OCI-LY3 (cell line): Measurements from ENCODE around the gene INTS11.

Experiments used
- H2AFZ ChIP-seq: fragments of 200-600, 300-600 bp; shearing (Covaris generic); 2 replicates; pipeline ENCODE4 v1.6.0; 2014; ENCODE audit warnings: antibody characterized with exemption, low read depth, low read length
- H3K27ac ChIP-seq: fragments of 200-600, 300-600 bp; sonication (generic); 2 replicates; pipeline ENCODE4 v1.5.1; 2014; ENCODE audit warnings: mild to moderate bottlenecking, low read length, moderate library complexity, mixed read lengths
- H3K27me3 ChIP-seq: fragments of 200-600, 300-600 bp; sonication (generic); 2 replicates; pipeline ENCODE4 v1.6.1; 2014; ENCODE audit warnings: low read depth, low read length, mixed read lengths
- H3K36me3 ChIP-seq: fragments of 200-600, 300-600 bp; sonication (generic); replicated peaks from 2 replicates; pipeline ENCODE3; 2014; ENCODE audit warnings: low read depth, low read length, mixed read lengths
- H3K4me1 ChIP-seq: fragments of 300-600, 200-600 bp; sonication (generic); 2 replicates; pipeline ENCODE4 v1.6.1; 2014; ENCODE audit warnings: low read length, mixed read lengths
- H3K4me2 ChIP-seq: fragments of 200-600, 300-600 bp; sonication (generic); 2 replicates; pipeline ENCODE4 v1.6.1; 2014; ENCODE audit warnings: low read length, mixed read lengths
- H3K4me3 ChIP-seq: fragments of 300-600, 200-600 bp; sonication (generic); 2 replicates; pipeline ENCODE4 v1.5.1; 2014; ENCODE audit warnings: antibody characterized with exemption, mild to moderate bottlenecking, low read length, moderate library complexity
- H3K79me2 ChIP-seq: fragments of 300-600, 200-600 bp; shearing (Covaris generic); 2 replicates; pipeline ENCODE4 v1.6.1; 2014; ENCODE audit warnings: mild to moderate bottlenecking, low read length, mixed read lengths
- H3K9ac ChIP-seq: fragments of 300-600, 200-600 bp; shearing (Covaris generic); 2 replicates; pipeline ENCODE4 v1.6.0; 2014; ENCODE audit warnings: mild to moderate bottlenecking, low read length, moderate library complexity
- H3K9me3 ChIP-seq: fragments of 200-600, 300-600 bp; shearing (Covaris generic); 2 replicates; pipeline ENCODE4 v1.6.1; 2014; ENCODE audit warnings: low read length, mixed read lengths; ENCODE audit not compliant: insufficient read depth
- H4K20me1 ChIP-seq: fragments of 200-600, 300-600 bp; sonication (generic); 2 replicates; pipeline ENCODE4 v1.6.1; 2016; ENCODE audit warnings: low read length, mixed read lengths; ENCODE audit not compliant: insufficient read depth
- CTCF ChIP-seq: fragments of 200-600, 300-600 bp; sonication (generic); IDR thresholded peaks from 2 replicates; pipeline ENCODE4 v1.5.1; 2014; ENCODE audit warnings: antibody characterized with exemption, low read length, low read depth
- EZH2phosphoT487 ChIP-seq: fragments of 200-600 bp; shearing (Covaris generic); IDR thresholded peaks from 2 replicates; pipeline ENCODE4 v1.6.1; 2018; ENCODE audit warnings: antibody characterized with exemption, mixed run types, low read depth

Gene INTS11

DNA sequence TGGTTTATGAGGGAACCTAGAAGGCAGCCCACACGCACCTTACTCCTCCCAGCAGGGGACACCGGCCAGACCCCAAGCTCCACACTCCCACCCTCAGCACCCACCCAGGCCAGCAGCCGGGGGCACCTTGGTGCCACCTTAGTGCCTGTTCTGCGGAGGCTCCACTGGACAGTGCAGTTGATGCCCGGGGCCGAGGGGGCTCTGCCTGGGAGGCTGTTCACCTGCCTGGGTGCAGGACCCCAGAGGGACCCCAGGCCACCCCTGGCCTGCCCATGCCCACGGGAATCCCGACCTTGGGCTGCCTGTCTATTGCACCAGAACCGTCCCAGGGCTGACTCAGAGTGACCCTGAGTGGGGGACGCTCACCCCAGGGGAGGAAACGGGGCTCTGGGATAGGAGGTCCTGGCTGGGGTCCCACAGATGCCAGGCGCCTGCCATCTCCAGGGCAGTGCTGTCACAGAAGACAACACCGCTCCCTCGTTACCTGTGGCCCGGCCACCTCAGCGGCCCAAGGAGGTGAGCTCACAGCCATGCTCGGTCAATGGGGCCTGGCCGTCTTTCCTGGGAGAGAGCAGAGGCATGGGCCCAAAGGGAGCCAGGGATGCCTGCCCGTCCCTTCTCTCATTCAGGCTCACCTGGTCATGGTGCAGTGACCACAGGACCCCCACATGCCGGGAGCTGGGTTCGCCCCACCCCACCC lies 43.5 kb downstream of the INTS11 start:
- no peaks in the 10 kb centered on the region for H3K79me2 ChIP-seq
- no peak overlapping the region for H3K9ac ChIP-seq
- H3K9me3 ChIP-seq, result no peaks in the 10 kb centered on the region
- H3K4me3 ChIP-seq, result no peak overlapping the region
- H2AFZ ChIP-seq, result no peak overlapping the region
- no peak overlapping the region for H3K27ac ChIP-seq
- no peaks in the 10 kb centered on the region for H4K20me1 ChIP-seq
- H3K27me3 ChIP-seq, result no peaks in the 10 kb centered on the region
- peaks cover 3% of the 10 kb centered on the region; the same call in 1 of the 2 replicates for H3K4me1 ChIP-seq
- H3K36me3 ChIP-seq, result no peaks in the 10 kb centered on the region
- TF ChIP-seq CTCF, result no peak
- no peak for TF ChIP-seq EZH2phosphoT487
- no peak overlapping the region for H3K4me2 ChIP-seq

DNA sequence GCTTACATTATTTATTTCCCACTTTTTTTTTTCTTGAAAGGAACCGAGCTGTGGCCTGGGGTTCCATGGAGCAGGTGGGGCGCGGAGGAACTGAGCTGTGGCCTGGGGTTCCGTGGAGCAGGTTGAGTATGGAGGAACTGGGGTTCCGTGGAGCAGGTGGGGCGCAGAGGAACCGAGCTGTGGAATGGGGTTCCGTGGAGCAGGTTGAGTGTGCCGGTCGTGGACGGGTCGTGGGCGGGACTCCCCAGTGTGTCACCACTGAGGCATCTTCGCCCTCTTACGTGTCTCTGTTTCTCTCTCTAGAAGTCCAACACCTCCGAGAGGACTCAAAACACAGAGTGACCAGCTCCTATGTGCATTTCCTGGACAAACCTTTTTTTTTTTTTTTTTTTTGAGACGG lies 45.4 kb downstream of the INTS11 start:
- Histone ChIP-seq H3K27me3 (no peaks in the 10 kb centered on the region), H3K36me3 (no peaks in the 10 kb centered on the region), H2AFZ (no peak overlapping the region), H3K9ac (no peak overlapping the region), H3K79me2 (no peaks in the 10 kb centered on the region), H3K4me1 (peaks cover 7% of the 10 kb centered on the region; the same call in 1 of the 2 replicates), H3K4me3 (no peak overlapping the region), H3K27ac (no peak overlapping the region), H4K20me1 (no peaks in the 10 kb centered on the region), H3K9me3 (no peaks in the 10 kb centered on the region), H3K4me2 (no peak overlapping the region)
- no peak for TF ChIP-seq CTCF
- no peak for TF ChIP-seq EZH2phosphoT487

DNA sequence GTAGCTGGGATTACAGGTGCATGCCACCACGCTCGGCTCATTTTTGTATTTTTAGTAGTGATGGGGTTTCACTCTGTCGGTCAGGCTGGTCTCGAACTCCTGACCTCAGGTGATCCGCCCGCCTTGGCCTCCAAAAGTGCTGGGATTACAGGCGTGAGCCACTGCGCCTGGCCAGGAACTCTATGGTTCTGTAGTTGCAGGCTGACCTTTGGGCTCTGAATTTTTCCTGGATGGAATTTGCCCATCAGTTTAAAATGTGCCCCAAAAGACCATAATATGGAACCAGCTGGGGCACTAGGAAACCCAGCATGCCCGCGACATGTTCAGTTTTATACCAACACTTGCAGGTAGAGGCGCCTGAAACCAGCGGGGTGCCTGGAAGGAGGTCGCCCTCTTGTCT lies 45.8 kb downstream of the INTS11 start:
- H2AFZ ChIP-seq, result no peak overlapping the region
- no peak overlapping the region for H3K9ac ChIP-seq
- H3K4me1 ChIP-seq, result peaks cover 5% of the 10 kb centered on the region; the same call in 1 of the 2 replicates
- no peaks in the 10 kb centered on the region for H3K9me3 ChIP-seq
- no peaks in the 10 kb centered on the region for H4K20me1 ChIP-seq
- H3K36me3 ChIP-seq, result no peaks in the 10 kb centered on the region
- H3K27me3 ChIP-seq, result no peaks in the 10 kb centered on the region
- peaks cover under 1% of the 10 kb centered on the region; the same call in 1 of the 2 replicates for H3K79me2 ChIP-seq
- H3K4me2 ChIP-seq, result no peak overlapping the region
- H3K4me3 ChIP-seq, result no peak overlapping the region
- no peak overlapping the region for H3K27ac ChIP-seq
- no peak for TF ChIP-seq CTCF
- TF ChIP-seq EZH2phosphoT487, result no peak

DNA sequence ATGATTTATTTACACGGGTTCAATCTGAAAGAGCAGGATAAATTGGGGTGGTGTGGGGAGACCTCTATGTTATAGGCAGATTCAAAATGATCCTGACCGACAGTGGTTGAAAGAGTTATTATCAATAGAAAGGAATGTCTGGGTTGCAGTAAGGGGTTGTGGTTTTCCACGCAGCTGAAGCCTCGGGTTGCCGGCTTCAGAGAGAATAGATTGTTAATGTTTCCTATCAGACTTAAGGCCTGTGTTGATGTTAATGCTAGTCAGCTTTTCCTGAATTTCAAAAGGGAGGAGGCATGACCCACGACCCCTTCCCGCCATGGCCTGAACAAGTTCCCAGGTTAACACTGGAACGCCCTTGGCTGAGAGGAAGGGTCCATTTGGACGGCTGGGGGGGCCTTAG lies 48.6 kb downstream of the INTS11 start:
- no peak overlapping the region for H3K27ac ChIP-seq

More for the DNA sequence above, 48.6 kb downstream of the INTS11 start:
- Histone ChIP-seq H3K4me2 (no peak overlapping the region), H3K4me3 (no peak overlapping the region), H3K36me3 (peaks cover 10% of the 10 kb centered on the region), H2AFZ (no peak overlapping the region), H3K9ac (no peak overlapping the region), H3K9me3 (no peaks in the 10 kb centered on the region), H4K20me1 (peaks cover 20% of the 10 kb centered on the region), H3K4me1 (peaks cover 19% of the 10 kb centered on the region), H3K27me3 (no peaks in the 10 kb centered on the region), H3K79me2 (peaks cover 28% of the 10 kb centered on the region)
- no peak for TF ChIP-seq EZH2phosphoT487
- no peak for TF ChIP-seq CTCF
